Endothelial cell of umbilical vein (primary cell): ENCODE results near the gene EXD1. TPM values are rescaled to one million over a fixed set of nuclear protein-coding genes. Genes with fewer than 3 reads are reported as not detected.

Source experiments
- BruUV-seq: library from RNA; stranded (reverse); fragments of 400-500 nt; replicated peaks from 2 replicates; lab custom pipeline; 2021; lab: Mats Ljungman, UMichigan
- CTCF ChIA-PET: fragments of 300-600, 350-600 bp; sonication (Branson Sonifier 250); formaldehyde crosslinking; loops from one replicate; lab custom pipeline; 2021; ENCODE audit warnings: antibody characterized with exemption, inconsistent platforms; lab: Charles Lee
- POLR2A ChIA-PET: fragments of 300-600, 350-600 bp; sonication (Branson Sonifier 250); formaldehyde crosslinking; loops from one replicate; lab custom pipeline; 2021; ENCODE audit warnings: antibody characterized with exemption, inconsistent platforms; lab: Charles Lee
- DNase-seq: peaks from one replicate; pipeline ENCODE4 v3.0.0-alpha.2; 2011; ENCODE audit warnings: low read depth, low spot score
- FAIRE-seq: peaks from 2 replicates; lab custom pipeline; 2011; peaks lifted over from hg19 to GRCh38; lab: Jason Lieb, UNC
- H2AFZ ChIP-seq: 2 replicates; pipeline ENCODE4 v1.6.0; 2012; ENCODE audit warnings: low read depth, low read length, control low read depth, inconsistent platforms
- H3K27ac ChIP-seq: 2 replicates; pipeline ENCODE4 v1.5.1; 2011; ENCODE audit warnings: low read depth, mild to moderate bottlenecking, control low read depth, low read length, moderate library complexity; ENCODE audit not compliant: insufficient read depth
- H3K27me3 ChIP-seq, 2 experiments: 2 replicates each; pipeline versions ENCODE4 v1.6.0 to v1.6.1; 2011; ENCODE audit warnings: low read length in 2 of 2, mixed read lengths in 1 of 2; ENCODE audit not compliant: control insufficient read depth in 2 of 2, insufficient read depth in 2 of 2
- H3K36me3 ChIP-seq, 2 experiments: 2 replicates in 1 of 2; 3 replicates in 1 of 2; pipeline ENCODE4 v1.5.1; 2011; ENCODE audit warnings: low read length in 2 of 2, mild to moderate bottlenecking in 1 of 2, moderate library complexity in 1 of 2; ENCODE audit not compliant: control insufficient read depth in 2 of 2, insufficient read depth in 2 of 2; ENCODE audit errors: extremely low read depth in 1 of 2
- H3K4me1 ChIP-seq: 3 replicates; pipeline ENCODE4 v1.5.1; 2011; ENCODE audit warnings: mild to moderate bottlenecking, low read length; ENCODE audit not compliant: control insufficient read depth, insufficient read depth; ENCODE audit errors: extremely low read depth
- H3K4me2 ChIP-seq: 2 replicates; pipeline ENCODE4 v1.6.1; 2011; ENCODE audit warnings: low read length, control low read depth, mixed read lengths; ENCODE audit not compliant: insufficient read depth
- H3K4me3 ChIP-seq, 3 experiments: fragments of 200-600 bp in 1 of 3; sonication (generic), shearing (Covaris generic) in 1 of 3; replicated peaks in 1 of 3; 2 replicates each; pipeline ENCODE4 v1.5.1; 2011 to 2016; ENCODE audit warnings: control low read depth in 3 of 3, low read length in 3 of 3, mild to moderate bottlenecking in 2 of 3, inconsistent platforms in 1 of 3, low read depth in 1 of 3, moderate library complexity in 1 of 3; ENCODE audit not compliant: insufficient read depth in 1 of 3
- H3K79me2 ChIP-seq: 2 replicates; pipeline ENCODE4 v1.6.0; 2012; ENCODE audit warnings: low read length, inconsistent platforms; ENCODE audit not compliant: control insufficient read depth, insufficient read depth
- H3K9ac ChIP-seq: replicated peaks from 2 replicates; pipeline ENCODE3; 2011; ENCODE audit warnings: low read length, control low read depth; ENCODE audit not compliant: insufficient read depth; ENCODE audit errors: extremely low read depth
- H3K9me1 ChIP-seq: replicated peaks from 3 replicates; pipeline ENCODE4 v1.6.0; 2011; ENCODE audit warnings: mild to moderate bottlenecking, low read length; ENCODE audit not compliant: control insufficient read depth, insufficient read depth; ENCODE audit errors: extremely low read depth
- H3K9me3 ChIP-seq: replicated peaks from 2 replicates; pipeline ENCODE4 v1.5.1; 2012; ENCODE audit warnings: low read length, inconsistent platforms; ENCODE audit not compliant: control insufficient read depth, insufficient read depth
- H4K20me1 ChIP-seq: replicated peaks from 2 replicates; pipeline ENCODE3; 2011; ENCODE audit warnings: mild to moderate bottlenecking, low read length; ENCODE audit not compliant: control insufficient read depth, insufficient read depth; ENCODE audit errors: extremely low read depth
- CTCF ChIP-seq, 2 donors: IDR thresholded peaks; 1 replicate in 1 of 2; 2 replicates in 1 of 2; pipeline ENCODE4 v1.5.1; 2011; ENCODE audit warnings: low read length in 2 of 2, mild to moderate bottlenecking in 2 of 2, moderate library complexity in 2 of 2, control low read depth in 1 of 2, inconsistent platforms in 1 of 2, low read depth in 1 of 2; ENCODE audit not compliant: insufficient read depth in 1 of 2; ENCODE audit errors: extremely low read depth in 1 of 2
- EZH2 ChIP-seq: IDR thresholded peaks from 2 replicates; pipeline ENCODE4 v1.6.1; 2012; ENCODE audit warnings: borderline replicate concordance, low read depth, mild to moderate bottlenecking, moderate library complexity, low read length, inconsistent platforms; ENCODE audit not compliant: severe bottlenecking
- FOS ChIP-seq: IDR thresholded peaks from 2 replicates; pipeline ENCODE4 v1.6.1; 2011; ENCODE audit warnings: mild to moderate bottlenecking, low read length, moderate library complexity, borderline replicate concordance; ENCODE audit not compliant: insufficient read depth
- GATA2 ChIP-seq: IDR thresholded peaks from 2 replicates; pipeline ENCODE4 v1.7.0; 2011; ENCODE audit warnings: low read depth, mild to moderate bottlenecking, moderate library complexity, mixed read lengths, low read length; ENCODE audit not compliant: insufficient read length, insufficient read depth
- JUN ChIP-seq: IDR thresholded peaks from 2 replicates; pipeline ENCODE4 v1.6.1; 2011; ENCODE audit warnings: borderline replicate concordance, low read depth; ENCODE audit not compliant: insufficient read length, insufficient read depth
- MAX ChIP-seq: IDR thresholded peaks from 2 replicates; pipeline ENCODE4 v1.6.1; 2011; ENCODE audit not compliant: insufficient read depth, insufficient read length
- MYC ChIP-seq: IDR thresholded peaks from one replicate; pipeline ENCODE4 v1.6.1; 2011; ENCODE audit warnings: mild to moderate bottlenecking, low read depth, low read length
- POLR2A ChIP-seq: IDR thresholded peaks from 2 replicates; pipeline ENCODE4 v1.6.1; 2012; ENCODE audit warnings: low read depth, mild to moderate bottlenecking, control low read depth, low read length
- POLR2AphosphoS5 ChIP-seq: IDR thresholded peaks from 2 replicates; pipeline ENCODE4 v1.6.1; 2012; ENCODE audit warnings: low read depth, mild to moderate bottlenecking, control low read depth, low read length, moderate library complexity; ENCODE audit not compliant: insufficient read depth
- dilution Hi-C: fragments of 300-500 bp; cut with MboI; formaldehyde crosslinking; loops from one replicate; pipeline ENCODE4 v1.15.0; 2019; ENCODE audit warnings: low sequenced_read_pairs; ENCODE audit not compliant: extremely low pct_ligation_motif_present
- intact Hi-C: fragments of 100-400 bp; cut with micrococcal nuclease; formaldehyde crosslinking; loops from one replicate; pipeline ENCODE4 v1.10.0; 2022
- polyA plus RNA-seq, 4 experiments: library from polyadenylated mRNA; depleted of rRNA in 3 of 4; stranded (reverse) in 3 of 4; unstranded in 1 of 4; fragments of >200 nt; gene quantifications; 2 replicates each; pipeline versions ENCODE4 v1.2.1 to v1.2.3, GENCODE V29; 2011 to 2012; ENCODE audit warnings: missing spikeins in 1 of 4
- total RNA-seq: library from RNA; stranded (reverse); gene quantifications from 2 replicates; pipeline ENCODE4 v1.2.3, GENCODE V29; 2021

Gene EXD1
- total and polyA plus RNA-seq, 2 donors (not counting 3 experiments of a cell fraction or from before 2014, with no cell fraction given) = not detected

GRCh38 chr15:41169781-41170180, 60.8 kb downstream of the EXD1 start:
- Histone ChIP-seq H3K4me1 (no peaks in the 10 kb centered on the region), H3K9me1 (no peaks in the 10 kb centered on the region), H3K36me3 (no peaks in the 10 kb centered on the region), H3K27ac (no peak overlapping the region), H3K9ac (no peak overlapping the region), H2AFZ (no peak overlapping the region), H3K9me3 (no peaks in the 10 kb centered on the region), H3K4me3 (no peak overlapping the region), H3K27me3 (peaks cover 0 to 2% of the 10 kb centered on the region in 2 experiments), H3K79me2 (no peaks in the 10 kb centered on the region), H3K4me2 (no peak overlapping the region), H4K20me1 (no peaks in the 10 kb centered on the region)
- BruUV-seq = no TSS peak
- ChIA-PET POLR2A (no interaction called here), CTCF (interaction anchor here (1.2 kb wide), 1 partner anchor 264 kb away, joined by 4 read pairs; no protein-coding TSS in a partner anchor)
- FAIRE-seq (no peak), DNase-seq (no peak)
- dilution Hi-C loops = no loop called here
- intact Hi-C loops = no loop called here
- TF ChIP-seq MAX (no peak), POLR2AphosphoS5 (no peak), FOS (no peak), JUN (no peak), POLR2A (no peak), GATA2 (no peak), MYC (no peak), EZH2 (no peak), CTCF (IDR thresholded peaks at IDR 0.05; ENCODE audit: extremely low read depth in 1 of 2, insufficient read depth in 1 of 2, low read depth in 1 of 2, low read length in 2 of 2) (no peak)
